Measurements from ENCODE around the gene RBCK1.

DNA sequence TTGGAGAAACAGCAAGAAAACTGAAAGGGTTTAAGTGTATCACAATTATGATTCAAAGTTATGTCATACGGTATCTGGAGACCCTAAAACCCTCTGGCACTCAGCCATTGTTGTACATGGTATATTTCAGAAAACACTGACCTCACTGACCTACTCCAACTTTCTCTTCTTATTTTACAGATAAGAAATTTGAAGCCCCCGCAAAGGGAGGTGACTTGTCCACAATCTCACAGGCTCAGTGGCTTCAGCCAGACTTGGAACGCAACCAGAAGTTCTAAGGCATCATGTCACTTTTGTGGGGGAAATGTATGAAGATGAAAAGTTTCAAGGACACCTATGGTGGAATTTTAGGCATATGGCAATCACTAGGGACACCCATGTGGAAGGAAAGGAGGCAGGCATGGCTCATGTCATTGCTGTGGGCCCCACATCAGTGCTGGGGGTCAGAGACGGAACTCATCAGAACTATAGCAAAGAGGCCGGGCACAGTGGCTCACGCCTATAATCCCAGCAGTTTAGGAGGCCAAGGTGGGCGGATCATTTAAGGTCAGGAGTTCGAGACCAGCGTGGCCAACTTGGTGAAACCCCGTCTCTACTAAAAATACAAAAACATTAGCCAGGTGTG lies 32.7 kb upstream of the RBCK1 start:
- TF ChIP-seq CTCF (IDR thresholded peaks at IDR 0.05), result no peak
- TF ChIP-seq POLR2A (IDR thresholded peaks at IDR 0.05), result no peak
